ENCODE measurements around the gene TMEM187.
A peak's percentile ranks its signal among the peaks of the same experiment; 100 is the strongest.

DNA sequence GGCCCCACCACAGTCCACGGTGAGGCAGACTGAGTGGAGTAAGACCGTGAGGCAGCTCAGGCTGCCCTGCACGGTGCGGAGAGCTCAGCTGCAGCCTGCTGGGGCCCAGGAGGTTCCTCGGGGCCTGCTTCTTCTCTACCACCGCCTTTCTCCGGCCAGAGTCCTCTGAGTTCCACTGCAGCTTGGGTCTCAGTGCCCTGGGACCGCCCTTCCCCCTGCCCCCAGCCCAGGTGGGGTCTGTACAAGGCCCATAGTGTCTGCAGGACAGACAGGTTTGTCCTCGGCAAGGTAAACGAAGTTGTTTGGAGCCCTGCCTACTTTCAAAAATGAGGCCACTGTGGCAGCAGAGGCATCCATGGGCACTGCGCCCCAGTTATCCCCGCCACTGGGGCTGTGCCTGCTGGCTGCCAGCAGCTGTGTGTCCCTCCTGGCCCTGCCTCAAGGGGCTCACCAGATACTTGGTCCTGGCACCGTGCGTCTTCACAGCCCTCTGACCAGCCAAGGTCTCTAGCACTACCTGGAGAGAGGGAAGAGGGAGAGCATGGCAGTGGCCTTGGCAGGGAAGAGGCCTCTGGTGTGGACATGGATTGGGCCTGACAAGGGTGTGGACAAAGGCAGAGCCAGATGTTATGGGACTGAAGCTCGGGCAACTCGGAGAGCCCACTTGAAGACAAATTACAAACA, 43.2 kb downstream of the TMEM187 start:
- TF ChIP-seq, protein P1, sequence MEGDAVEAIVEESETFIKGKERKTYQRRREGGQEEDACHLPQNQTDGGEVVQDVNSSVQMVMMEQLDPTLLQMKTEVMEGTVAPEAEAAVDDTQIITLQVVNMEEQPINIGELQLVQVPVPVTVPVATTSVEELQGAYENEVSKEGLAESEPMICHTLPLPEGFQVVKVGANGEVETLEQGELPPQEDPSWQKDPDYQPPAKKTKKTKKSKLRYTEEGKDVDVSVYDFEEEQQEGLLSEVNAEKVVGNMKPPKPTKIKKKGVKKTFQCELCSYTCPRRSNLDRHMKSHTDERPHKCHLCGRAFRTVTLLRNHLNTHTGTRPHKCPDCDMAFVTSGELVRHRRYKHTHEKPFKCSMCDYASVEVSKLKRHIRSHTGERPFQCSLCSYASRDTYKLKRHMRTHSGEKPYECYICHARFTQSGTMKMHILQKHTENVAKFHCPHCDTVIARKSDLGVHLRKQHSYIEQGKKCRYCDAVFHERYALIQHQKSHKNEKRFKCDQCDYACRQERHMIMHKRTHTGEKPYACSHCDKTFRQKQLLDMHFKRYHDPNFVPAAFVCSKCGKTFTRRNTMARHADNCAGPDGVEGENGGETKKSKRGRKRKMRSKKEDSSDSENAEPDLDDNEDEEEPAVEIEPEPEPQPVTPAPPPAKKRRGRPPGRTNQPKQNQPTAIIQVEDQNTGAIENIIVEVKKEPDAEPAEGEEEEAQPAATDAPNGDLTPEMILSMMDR (IDR thresholded peaks at IDR 0.05 in 8 of 11, conservative IDR thresholded peaks at IDR 0.05 in 3 of 11) = no peak
- TF ChIP-seq POLR2AphosphoS5 (IDR thresholded peaks at IDR 0.05) = peak in 1 of 3 donors; percentile 11

All from spleen (tissue), 7 donors.